ENCODE data around the gene IL32.
"Not testable (repeated sequence)": the region's sequence is repeated elsewhere in the genome, so short reads cannot be mapped to it uniquely, and the experiment has no call there.

DNA sequence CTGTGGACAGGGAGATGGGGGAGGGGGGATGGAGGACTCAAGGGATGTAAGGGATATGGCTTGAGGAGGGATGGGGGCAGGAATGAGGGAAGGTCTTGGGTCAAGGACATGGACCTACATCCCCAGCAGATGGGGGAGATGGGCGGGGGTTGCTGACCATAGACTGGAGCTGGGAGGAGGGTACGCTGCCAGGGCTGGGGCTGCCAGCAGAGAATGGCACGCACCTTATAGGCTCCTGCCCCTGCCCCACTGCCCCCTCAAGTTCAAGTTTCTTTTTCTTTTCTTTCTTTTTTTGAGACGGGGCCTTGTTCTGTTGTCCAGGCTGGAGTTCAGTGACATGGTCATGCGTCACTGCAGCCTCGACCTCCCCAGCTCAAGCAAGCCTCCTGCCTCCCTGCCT, 10.5 kb downstream of the IL32 start:
- TF ChIP-seq CTCF (IDR thresholded peaks at IDR 0.05); EZH2 (IDR thresholded peaks at IDR 0.05; ENCODE audit: borderline replicate concordance, insufficient read depth, low read depth, low read length, poor library complexity, severe bottlenecking): not testable (repeated sequence)
